Heart right ventricle (tissue), 16 donors: ENCODE measurements around the gene FHIT. TPM values are rescaled to one million over a fixed set of nuclear protein-coding genes. Genes with fewer than 3 reads are reported as not detected.

Experiments used
- ATAC-seq, 8 donors: fragments of 200-7000 bp; cut with Tn5 transposase; one replicate each; pipeline ENCODE4 v1.9.1; 2020; ENCODE audit warnings: mild to moderate bottlenecking in 8 of 8, moderate library complexity in 8 of 8, moderate number of reproducible peaks in 1 of 8
- DNase-seq, 2 donors: peaks; one replicate each; pipeline ENCODE4 v3.0.0-alpha.2; 2020
- H3K27ac ChIP-seq, 10 donors: fragments of 200-600 bp; sonication (generic) in 2 of 10; one replicate each; pipeline versions ENCODE4 v1.5.0 to v1.8.0; 2020 to 2022; ENCODE audit warnings: mild to moderate bottlenecking in 3 of 10
- H3K27me3 ChIP-seq, 7 donors: fragments of 200-600 bp; one replicate each; pipeline ENCODE4 v1.8.0; 2021 to 2022; ENCODE audit warnings: mild to moderate bottlenecking in 2 of 7
- H3K36me3 ChIP-seq, 9 donors: fragments of 200-600 bp; sonication (generic) in 1 of 9; one replicate each; pipeline versions ENCODE4 v1.5.0 to v1.8.0; 2020 to 2022; ENCODE audit warnings: mild to moderate bottlenecking in 2 of 9
- H3K4me1 ChIP-seq, 9 donors: fragments of 200-600 bp; sonication (generic) in 1 of 9; one replicate each; pipeline versions ENCODE4 v1.5.0 to v1.8.0; 2020 to 2022; ENCODE audit warnings: mild to moderate bottlenecking in 4 of 9
- H3K4me3 ChIP-seq, 10 donors: fragments of 200-600 bp; sonication (generic) in 2 of 10; one replicate each; pipeline versions ENCODE4 v1.5.0 to v1.8.0; 2020 to 2022; ENCODE audit warnings: mild to moderate bottlenecking in 7 of 10, moderate library complexity in 2 of 10
- H3K9me3 ChIP-seq, 11 donors: fragments of 200-600 bp in 10 of 11; sonication (generic) in 2 of 11; one replicate each; pipeline versions ENCODE4 v1.5.0 to v1.8.0; 2013 to 2022; ENCODE audit warnings: mild to moderate bottlenecking in 2 of 11, control low read depth in 1 of 11, moderate library complexity in 1 of 11
- CTCF ChIP-seq, 9 donors: fragments of 200-600 bp; sonication (generic) in 2 of 9; IDR thresholded peaks; one replicate each; pipeline versions ENCODE4 v1.5.0 to v1.8.0; 2021 to 2022; ENCODE audit warnings: antibody characterized with exemption in 9 of 9, mild to moderate bottlenecking in 5 of 9, moderate library complexity in 1 of 9
- WGBS, 2 donors: extraction: QIAGEN DNeasy Blood & Tissue Kit; methylation state at CpG; one replicate each; pipeline ENCODE4 v1.1.7; 2013; ENCODE audit warnings: inconsistent platforms in 1 of 2; 5-methylcytosine and 5-hydroxymethylcytosine counted together
- intact Hi-C, 10 donors: fragments of 100-400 bp; cut with DNase I; formaldehyde crosslinking; loops; one replicate each; pipeline versions ENCODE4 v1.11.1 to v1.14.2; 2022
- polyA plus RNA-seq, 2 donors: library from polyadenylated mRNA; stranded (reverse); fragments of 200-250 nt; gene quantifications; one replicate each; pipeline ENCODE4 v1.2.3, GENCODE V29; 2013
- total RNA-seq, 10 donors: library from RNA; stranded (reverse); fragmentation: NEBNext Ultra II Directional in 3 of 10; extraction: Animal tissue kit (Norgen Biotek cat#: 25700) in 3 of 10; gene quantifications; one replicate each; pipeline versions ENCODE4 v1.2.1 to v1.2.4, GENCODE V29; 2021 to 2023
- donor health status: Arrhythmogenic right ventricular cardiomyopathy.
- donor health status: ischemic (EF 13 %, LVEDD 7.1; RV severe dilation, severe dysfunction).
- donor health status: healthy with polysubstance abuse.
- donor health status: DM: no; HTN: yes; CAD: no.
- donor health status: DM: no; HTN: no; CAD: no.
- donor health status: ischemic (EF 25% LVEDD 6.9; RV normal size, moderate dysfunction).
- donor health status: ischemic (EF 25% LVEDD 5.7; RV mildly dilated, moderate dysfunction).
- donor health status: healthy.
- donor health status: DM: yes; HTN: yes; CAD: no.
- donor health status: Ischemic cardiomyopathy.
- donor health status: ischemic (EF 35%, LVEDD 5.7; RV mildly dilated, moderate dysfunction).
- donor health status: nonischemic (EF 11% LVEDD 7.7; RV severe dilation, severe dysfunction).
- donor health status: DM: yes; HTN: yes; CAD: no.
- donor health status: PGD.
- donor health status: ischemic (EF 29% LVEDD 5.4; RV normal size, mild dysfunction).
- donor health status: nonischemic (EF 23%, LVEDD 6.1; RV moderate dilation, normal function).

FHIT gene
- total and polyA plus RNA-seq, 12 donors = 4.7 to 25.5 (median 18.3) TPM

GRCh38 chr3:61146010-61146890 is 105.0 kb downstream of the FHIT start:
- no peak for DNase-seq
- Histone ChIP-seq H3K27me3 (no peaks in the 10 kb centered on the region), H3K27ac (no peak overlapping the region), H3K36me3 (no peaks in the 10 kb centered on the region), H3K4me3 (no peak overlapping the region), H3K4me1 (no peaks in the 10 kb centered on the region), H3K9me3 (no peaks in the 10 kb centered on the region)
- ATAC-seq = no peak
- TF ChIP-seq CTCF (IDR thresholded peaks at IDR 0.05) = no peak
- WGBS, 2 donors = 74 to 88% methylated on average over 3 of the region's 3 CpGs
- intact Hi-C loops = no loop called here

GRCh38 chr3:61141697-61142096 is 109.6 kb downstream of the FHIT start:
- Histone ChIP-seq H3K27me3 (no peaks in the 10 kb centered on the region), H3K36me3 (no peaks in the 10 kb centered on the region), H3K27ac (no peak overlapping the region), H3K4me1 (no peaks in the 10 kb centered on the region), H3K9me3 (no peaks in the 10 kb centered on the region), H3K4me3 (no peak overlapping the region)
- intact Hi-C loops = no loop called here
- 46 to 52% methylated on average over 3 of the region's 3 CpGs for WGBS, 2 donors
- DNase-seq (no peak), ATAC-seq (no peak)
- TF ChIP-seq CTCF (IDR thresholded peaks at IDR 0.05) = no peak

GRCh38 chr3:61141227-61141626 is 110.0 kb downstream of the FHIT start:
- H3K4me3 ChIP-seq = no peak overlapping the region
- no peak overlapping the region for H3K27ac ChIP-seq
- no peaks in the 10 kb centered on the region for H3K36me3 ChIP-seq
- no peaks in the 10 kb centered on the region for H3K27me3 ChIP-seq
- no peak for TF ChIP-seq CTCF (IDR thresholded peaks at IDR 0.05)
- H3K9me3 ChIP-seq = no peaks in the 10 kb centered on the region
- DNase-seq = no peak
- no peak for ATAC-seq
- no peaks in the 10 kb centered on the region for H3K4me1 ChIP-seq
- WGBS, 2 donors = 57 to 62% methylated on average over 4 of the region's 4 CpGs
- intact Hi-C loops = no loop called here

GRCh38 chr3:61139686-61140085 is 111.6 kb downstream of the FHIT start:
- WGBS, 2 donors = 87 to 93% methylated on average over 4 of the region's 4 CpGs
- H3K4me3 ChIP-seq = no peak overlapping the region
- TF ChIP-seq CTCF (IDR thresholded peaks at IDR 0.05) = no peak
- no peak overlapping the region for H3K27ac ChIP-seq
- no peaks in the 10 kb centered on the region for H3K36me3 ChIP-seq
- no peaks in the 10 kb centered on the region for H3K27me3 ChIP-seq
- intact Hi-C loops = no loop called here
- no peaks in the 10 kb centered on the region for H3K9me3 ChIP-seq
- H3K4me1 ChIP-seq = no peaks in the 10 kb centered on the region
- DNase-seq (no peak), ATAC-seq (no peak)
